Measurements from ENCODE around the gene LRP1. TPM values are rescaled to one million over a fixed set of nuclear protein-coding genes. Genes with fewer than 3 reads are reported as not detected.

LRP1 gene
- total RNA-seq, 2 experiments from 2014 or later = 1.1 to 4.4 TPM

DNA sequence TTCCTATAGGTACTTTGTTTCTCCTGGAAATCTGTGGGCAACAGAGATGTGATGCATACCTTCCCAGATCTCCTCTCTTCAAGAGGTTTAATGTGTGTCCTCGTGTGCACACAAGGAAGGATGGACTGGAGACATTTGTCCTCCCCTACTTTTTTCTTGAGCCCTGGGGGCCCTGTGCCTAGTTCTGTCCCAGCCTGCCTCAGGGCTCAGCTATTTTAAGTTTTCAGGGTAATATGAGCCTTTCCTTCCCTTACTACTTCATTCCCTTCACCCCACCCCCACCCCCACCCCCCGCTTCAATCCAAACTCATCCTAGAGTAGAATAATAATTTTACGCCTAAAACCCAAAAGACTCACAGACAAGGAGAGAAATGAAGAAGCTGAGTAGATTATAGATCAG is 122.3 kb downstream of the LRP1 start:
- Histone ChIP-seq H3K4me3 (ENCODE audit: low read depth, low read length, poor library complexity, severe bottlenecking) (no peak overlapping the region), H3K27ac (ENCODE audit: low read depth, low read length, poor library complexity, severe bottlenecking) (no peak overlapping the region), H4K20me1 (ENCODE audit: insufficient read depth, low read length) (no peaks in the 10 kb centered on the region), H3K4me2 (ENCODE audit: low read length) (no peak overlapping the region), H3K9me3 (ENCODE audit: low read length) (no peaks in the 10 kb centered on the region), H2AFZ (ENCODE audit: low read length) (no peak overlapping the region), H3K36me3 (ENCODE audit: insufficient read depth, low read length) (no peaks in the 10 kb centered on the region), H3K4me1 (ENCODE audit: insufficient read depth, low read length, poor library complexity, severe bottlenecking) (peaks cover 7% of the 10 kb centered on the region), H3K9me2 (ENCODE audit: insufficient read depth, low read length) (no peaks in the 10 kb centered on the region), H3K79me2 (ENCODE audit: insufficient read depth, low read depth, low read length) (no peaks in the 10 kb centered on the region)
- no peak for TF ChIP-seq CTCF (conservative IDR thresholded peaks at IDR 0.05; ENCODE audit: low read length)
- no peak for TF ChIP-seq EZH2phosphoT487 (IDR thresholded peaks at IDR 0.05; ENCODE audit: borderline replicate concordance, low read depth, low read length)
- intact Hi-C loops (cut with micrococcal nuclease; ENCODE audit: unreplicated experiment) = no loop called here
- POLR2A ChIA-PET = interaction anchor here (0.6 to 1.1 kb wide), 3 partner anchors 10 to 21 kb away, joined by 3 to 5 read pairs (median 3); no protein-coding TSS in a partner anchor
- CTCF ChIA-PET (ENCODE audit: unreplicated experiment) = no interaction called here
- no TSS peak for BruUV-seq (replicated peaks)
- no peak for DNase-seq (ENCODE audit: low spot score)

- H3K36me3 ChIP-seq (ENCODE audit: insufficient read depth, low read length) = peaks cover 3% of the 10 kb centered on the region; the same call in 1 of the 2 replicates
- peaks cover 7% of the 10 kb centered on the region for H3K4me1 ChIP-seq (ENCODE audit: insufficient read depth, low read length, poor library complexity, severe bottlenecking)
- H3K9me3 ChIP-seq (ENCODE audit: low read length) = no peaks in the 10 kb centered on the region
- no peak for TF ChIP-seq EZH2phosphoT487 (IDR thresholded peaks at IDR 0.05; ENCODE audit: borderline replicate concordance, low read depth, low read length)
- TF ChIP-seq CTCF (conservative IDR thresholded peaks at IDR 0.05; ENCODE audit: low read length) = no peak
- no peak within 1 kb of the TSS for H3K4me3 ChIP-seq (ENCODE audit: low read depth, low read length, poor library complexity, severe bottlenecking)
- no peak within 1 kb of the TSS for H3K4me2 ChIP-seq (ENCODE audit: low read length)
- POLR2A ChIA-PET = interaction anchor here (0.6 to 1.0 kb wide), 3 partner anchors 10 to 202 kb away, joined by 3 to 5 read pairs (median 4); no protein-coding TSS in a partner anchor
- H2AFZ ChIP-seq (ENCODE audit: low read length) = no peak within 1 kb of the TSS
- intact Hi-C loops (cut with micrococcal nuclease; ENCODE audit: unreplicated experiment) = no loop called here
- CTCF ChIA-PET (ENCODE audit: unreplicated experiment) = interaction anchor here (0.6 kb wide), 1 partner anchor 65 kb away, joined by 4 read pairs; no protein-coding TSS in a partner anchor
- H3K9me2 ChIP-seq (ENCODE audit: insufficient read depth, low read length) = no peaks in the 10 kb centered on the region
- no TSS peak for BruUV-seq (replicated peaks)
- H3K27ac ChIP-seq (ENCODE audit: low read depth, low read length, poor library complexity, severe bottlenecking) = no peak within 1 kb of the TSS
- H3K79me2 ChIP-seq (ENCODE audit: insufficient read depth, low read depth, low read length) = no peaks in the 10 kb centered on the region
- H4K20me1 ChIP-seq (ENCODE audit: insufficient read depth, low read length) = no peaks in the 10 kb centered on the region
- no peak for DNase-seq (ENCODE audit: low spot score)
Measured at GRCh38 chr12:57250956-57251355, 122.7 kb downstream of the LRP1 start, which contains the start of gene STAC3. Gene STAC3, minus strand, starts transcription at chr12:57251187. Its CDS starts 1,551 bp downstream, at chr12:57249636.

GRCh38 chr12:57254506-57255280 is 126.4 kb downstream of the LRP1 start:
- H3K4me1 ChIP-seq (ENCODE audit: insufficient read depth, low read length, poor library complexity, severe bottlenecking) = no peaks in the 10 kb centered on the region
- H3K4me2 ChIP-seq (ENCODE audit: low read length) = no peak overlapping the region
- TSS peak; percentile 52 for BruUV-seq (replicated peaks)
- no peak for TF ChIP-seq EZH2phosphoT487 (IDR thresholded peaks at IDR 0.05; ENCODE audit: borderline replicate concordance, low read depth, low read length)
- no peak for TF ChIP-seq CTCF (conservative IDR thresholded peaks at IDR 0.05; ENCODE audit: low read length)
- H3K27ac ChIP-seq (ENCODE audit: low read depth, low read length, poor library complexity, severe bottlenecking) = no peak overlapping the region
- no peaks in the 10 kb centered on the region for H3K9me2 ChIP-seq (ENCODE audit: insufficient read depth, low read length)
- no peaks in the 10 kb centered on the region for H3K79me2 ChIP-seq (ENCODE audit: insufficient read depth, low read depth, low read length)
- peaks cover 32% of the 10 kb centered on the region for H3K36me3 ChIP-seq (ENCODE audit: insufficient read depth, low read length)
- no peak for DNase-seq (ENCODE audit: low spot score)
- H2AFZ ChIP-seq (ENCODE audit: low read length) = no peak overlapping the region
- ChIA-PET CTCF (ENCODE audit: unreplicated experiment) (no interaction called here), POLR2A (no interaction called here)
- no peak overlapping the region for H3K4me3 ChIP-seq (ENCODE audit: low read depth, low read length, poor library complexity, severe bottlenecking)
- intact Hi-C loops (cut with micrococcal nuclease; ENCODE audit: unreplicated experiment) = no loop called here
- no peaks in the 10 kb centered on the region for H3K9me3 ChIP-seq (ENCODE audit: low read length)
- H4K20me1 ChIP-seq (ENCODE audit: insufficient read depth, low read length) = no peaks in the 10 kb centered on the region
